Fibroblast of villous mesenchyme (primary cell): ENCODE data around the gene OR2L13. TPM values are rescaled to one million over a fixed set of nuclear protein-coding genes. Genes with fewer than 3 reads are reported as not detected.
"Not testable (repeated sequence)": the region's sequence is repeated elsewhere in the genome, so short reads cannot be mapped to it uniquely, and the experiment has no call there.

Experiments
- DNase-seq: peaks from one replicate; pipeline ENCODE4 v3.0.0-alpha.2; 2010; ENCODE audit warnings: low read depth
- H3K4me3 ChIP-seq: 2 replicates; pipeline ENCODE4 v1.5.1; 2011; ENCODE audit warnings: low read depth, mild to moderate bottlenecking, low read length
- total RNA-seq: library from RNA; depleted of rRNA; stranded (reverse); fragments of >200 nt; gene quantifications from 2 replicates; pipeline ENCODE4 v1.2.3, GENCODE V29; 2012
- TF ChIP-seq, protein P1 (sequence below): IDR thresholded peaks from 2 replicates; pipeline ENCODE4 v1.5.1; 2012; ENCODE audit warnings: low read depth, mild to moderate bottlenecking, low read length; ENCODE audit not compliant: insufficient read depth

Gene OR2L13
- total RNA-seq, 1 donor = not detected

DNA sequence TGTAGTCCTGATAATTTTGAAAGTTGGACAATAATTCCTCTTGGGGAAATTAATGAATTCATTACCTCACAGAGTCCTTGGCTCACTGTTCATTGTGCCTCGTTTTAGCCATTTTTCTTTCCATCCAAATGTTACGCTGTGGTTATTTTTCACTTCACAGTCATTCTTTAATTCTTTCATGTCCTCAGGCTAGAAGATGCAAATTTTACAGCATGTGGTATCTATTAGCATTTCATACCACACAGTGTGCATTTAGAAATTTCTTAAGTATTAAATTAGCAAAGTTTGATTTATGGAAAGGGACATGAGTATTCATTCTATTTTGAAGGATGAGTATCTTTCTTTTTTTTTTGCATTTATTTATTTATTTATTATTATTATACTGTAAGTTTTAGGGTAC, 29.9 kb upstream of the OR2L13 start:
- DNase-seq = no peak
- H3K4me3 ChIP-seq = no peak overlapping the region
- TF ChIP-seq, protein P1, sequence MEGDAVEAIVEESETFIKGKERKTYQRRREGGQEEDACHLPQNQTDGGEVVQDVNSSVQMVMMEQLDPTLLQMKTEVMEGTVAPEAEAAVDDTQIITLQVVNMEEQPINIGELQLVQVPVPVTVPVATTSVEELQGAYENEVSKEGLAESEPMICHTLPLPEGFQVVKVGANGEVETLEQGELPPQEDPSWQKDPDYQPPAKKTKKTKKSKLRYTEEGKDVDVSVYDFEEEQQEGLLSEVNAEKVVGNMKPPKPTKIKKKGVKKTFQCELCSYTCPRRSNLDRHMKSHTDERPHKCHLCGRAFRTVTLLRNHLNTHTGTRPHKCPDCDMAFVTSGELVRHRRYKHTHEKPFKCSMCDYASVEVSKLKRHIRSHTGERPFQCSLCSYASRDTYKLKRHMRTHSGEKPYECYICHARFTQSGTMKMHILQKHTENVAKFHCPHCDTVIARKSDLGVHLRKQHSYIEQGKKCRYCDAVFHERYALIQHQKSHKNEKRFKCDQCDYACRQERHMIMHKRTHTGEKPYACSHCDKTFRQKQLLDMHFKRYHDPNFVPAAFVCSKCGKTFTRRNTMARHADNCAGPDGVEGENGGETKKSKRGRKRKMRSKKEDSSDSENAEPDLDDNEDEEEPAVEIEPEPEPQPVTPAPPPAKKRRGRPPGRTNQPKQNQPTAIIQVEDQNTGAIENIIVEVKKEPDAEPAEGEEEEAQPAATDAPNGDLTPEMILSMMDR = no peak

DNA sequence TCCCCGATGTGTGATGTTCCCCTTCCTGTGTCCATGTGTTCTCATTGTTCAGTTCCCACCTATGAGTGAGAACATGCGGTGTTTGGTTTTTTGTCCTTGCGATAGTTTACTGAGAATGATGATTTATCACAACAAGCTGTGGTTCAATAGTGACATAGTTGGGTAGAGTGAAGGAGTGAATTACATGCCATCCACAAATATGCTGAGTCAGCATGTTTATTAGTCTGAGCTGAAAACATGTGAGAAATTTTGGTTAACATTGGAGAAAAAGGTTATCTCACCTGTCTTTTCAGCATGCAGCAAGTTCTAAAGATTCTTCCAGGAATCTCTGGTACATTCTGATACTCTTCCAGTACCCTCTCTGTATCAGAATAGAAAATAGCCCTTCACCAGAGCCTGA, 29.4 kb upstream of the OR2L13 start:
- no peak for DNase-seq
- no peak overlapping the region for H3K4me3 ChIP-seq
- TF ChIP-seq, protein P1 = no peak

DNA sequence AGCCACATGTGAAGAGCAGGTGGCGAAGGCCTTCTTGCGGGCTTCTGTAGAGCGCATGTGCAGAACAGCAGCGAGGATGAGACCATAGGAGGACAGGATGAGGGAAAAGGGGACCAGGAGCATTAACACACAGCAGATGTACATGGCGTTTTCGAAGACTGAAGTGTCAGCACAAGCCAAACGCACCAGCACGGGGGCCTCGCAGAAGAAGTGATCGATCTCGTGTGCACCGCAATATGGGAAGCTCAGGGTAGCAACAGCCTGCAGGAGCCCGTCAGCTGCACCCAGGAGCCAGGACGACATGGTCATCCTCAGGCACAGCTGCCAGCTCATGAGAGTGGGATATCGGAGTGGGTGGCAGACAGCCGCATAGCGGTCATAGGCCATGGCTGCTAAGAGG, 11.1 kb upstream of the OR2L13 start:
- not testable (repeated sequence) for H3K4me3 ChIP-seq, DNase-seq

DNA sequence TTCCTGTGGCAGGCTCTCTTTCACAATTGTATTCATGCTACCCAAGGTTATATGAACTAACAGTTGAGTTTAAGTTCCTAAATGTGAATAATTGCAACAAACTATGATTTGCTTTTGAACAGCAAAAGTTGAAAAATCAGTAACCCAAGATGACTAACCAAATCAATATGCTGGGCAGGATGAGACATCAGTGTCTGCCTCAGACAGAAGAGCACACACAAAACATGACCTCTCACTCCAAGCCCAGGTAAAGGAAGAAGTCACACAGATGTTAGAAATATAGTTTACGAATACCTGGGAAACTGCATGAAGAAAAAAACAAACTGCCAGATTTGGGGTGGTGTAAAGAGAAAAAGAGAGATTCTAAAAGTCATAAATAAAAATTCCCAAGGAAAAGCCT, 3.5 kb downstream of the OR2L13 start:
- no peak for DNase-seq
- TF ChIP-seq, protein P1 = no peak
- H3K4me3 ChIP-seq = no peak overlapping the region

DNA sequence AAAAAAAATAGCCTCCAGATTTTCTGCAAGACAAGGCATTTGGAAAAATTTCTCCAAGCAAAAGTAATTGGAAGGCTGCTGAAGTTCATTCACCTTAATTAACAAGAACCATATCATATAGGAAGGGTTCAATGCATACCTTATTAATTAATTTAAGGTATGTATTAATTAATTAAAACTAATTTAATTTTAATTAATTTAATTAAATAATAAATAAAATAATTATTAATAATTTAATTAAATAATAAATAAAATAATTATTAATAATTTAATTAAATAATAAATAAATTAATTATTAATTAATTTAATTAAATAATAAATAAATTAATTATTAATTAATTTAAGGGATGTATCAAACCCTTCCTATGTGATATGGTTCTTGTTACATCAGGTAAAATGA, 7.9 kb downstream of the OR2L13 start:
- TF ChIP-seq, protein P1 = no peak
- no peak overlapping the region for H3K4me3 ChIP-seq
- no peak for DNase-seq

DNA sequence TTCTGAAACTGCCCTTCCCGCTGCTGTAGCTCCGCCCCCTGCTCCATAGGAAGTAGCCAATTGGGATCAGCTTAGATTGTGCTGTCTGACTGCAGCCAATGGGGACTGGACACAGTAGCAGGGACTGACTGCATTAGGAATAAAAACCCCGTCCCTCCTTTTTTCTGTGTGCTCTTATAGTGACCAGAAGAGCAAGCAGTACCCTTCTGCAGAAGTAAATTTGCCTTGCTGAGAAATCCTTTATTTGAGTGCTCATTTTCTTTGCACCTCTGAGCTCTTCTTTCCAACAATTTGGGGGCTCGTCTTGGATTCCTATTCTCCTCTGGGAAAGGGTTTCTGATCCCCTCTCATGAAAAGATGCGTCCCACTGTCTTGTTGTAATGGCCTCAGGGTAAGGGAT, 16.2 kb downstream of the OR2L13 start:
- no peak for DNase-seq
- TF ChIP-seq, protein P1 = no peak
- no peak overlapping the region for H3K4me3 ChIP-seq

DNA sequence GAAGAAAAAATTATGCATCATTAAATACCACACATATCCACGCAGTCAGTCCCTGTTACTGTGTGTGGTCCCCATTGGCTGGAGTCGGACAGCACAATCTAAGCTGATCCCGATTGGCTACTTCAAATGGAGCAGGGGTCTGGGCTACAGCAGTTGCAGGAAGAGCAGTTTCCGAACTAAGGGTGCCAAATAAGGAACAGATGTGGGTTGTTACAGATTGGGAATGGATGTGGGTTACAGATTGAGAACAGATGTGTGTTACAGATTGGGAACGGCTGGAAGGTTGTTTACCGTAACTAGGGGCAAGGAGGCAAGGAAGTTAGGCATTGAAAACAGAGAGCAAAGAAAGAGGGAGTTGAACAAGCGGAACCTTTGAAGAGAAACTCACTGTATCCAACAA, 19.9 kb downstream of the OR2L13 start:
- DNase-seq = no peak
- TF ChIP-seq, protein P1 = no peak
- H3K4me3 ChIP-seq = no peak overlapping the region
